A673 (cell line): ENCODE measurements around the gene CHTF8. TPM values are rescaled to one million over a fixed set of nuclear protein-coding genes. Genes with fewer than 3 reads are reported as not detected.

Experiments used
- BruUV-seq: library from RNA; stranded (reverse); fragments of 400-500 nt; replicated peaks from 2 replicates; lab custom pipeline; 2021; lab: Mats Ljungman, UMichigan
- CTCF ChIA-PET: fragments of 300-600 bp; sonication (Branson Sonifier 250); formaldehyde crosslinking; loops from one replicate; lab custom pipeline; 2022; ENCODE audit warnings: antibody characterized with exemption; lab: Charles Lee
- POLR2A ChIA-PET: fragments of 300-600 bp; sonication (Branson Sonifier 250); formaldehyde crosslinking; loops from one replicate; lab custom pipeline; 2022; ENCODE audit warnings: antibody characterized with exemption; ENCODE audit not compliant: low non-redundant PET; lab: Charles Lee
- DNase-seq: peaks from one replicate; pipeline ENCODE4 v3.0.0-alpha.2; 2015; ENCODE audit warnings: low spot score
- H3K27ac ChIP-seq: fragments of 200-600 bp; sonication (generic); 2 replicates; pipeline ENCODE4 v1.5.1; 2016; ENCODE audit warnings: mixed run types, low read depth, mild to moderate bottlenecking, mixed read lengths, antibody characterized with exemption, low read length; ENCODE audit not compliant: poor library complexity, severe bottlenecking
- H3K27me3 ChIP-seq: fragments of 200-600 bp; sonication (generic); replicated peaks from 2 replicates; pipeline ENCODE4 v1.6.1; 2017; ENCODE audit warnings: mixed run types, low read depth, mild to moderate bottlenecking, mixed read lengths, antibody characterized with exemption, low read length; ENCODE audit not compliant: insufficient read depth, poor library complexity
- H3K36me3 ChIP-seq: fragments of 200-600 bp; sonication (generic); 2 replicates; pipeline ENCODE4 v1.6.1; 2016; ENCODE audit warnings: mixed run types, mild to moderate bottlenecking, mixed read lengths, antibody characterized with exemption, low read length; ENCODE audit not compliant: insufficient read depth, poor library complexity, severe bottlenecking
- H3K4me1 ChIP-seq: fragments of 200-600 bp; sonication (generic); 2 replicates; pipeline ENCODE4 v1.6.1; 2017; ENCODE audit warnings: mixed run types, mild to moderate bottlenecking, mixed read lengths, antibody characterized with exemption, low read length; ENCODE audit not compliant: insufficient read depth, poor library complexity, severe bottlenecking
- H3K4me3 ChIP-seq: fragments of 200-600 bp; sonication (generic); 2 replicates; pipeline ENCODE4 v1.5.1; 2016; ENCODE audit warnings: low read depth, mixed run types, mild to moderate bottlenecking, mixed read lengths, low read length; ENCODE audit not compliant: poor library complexity, severe bottlenecking
- H3K9me3 ChIP-seq: fragments of 200-600 bp; sonication (generic); 2 replicates; pipeline ENCODE4 v1.6.1; 2016; ENCODE audit warnings: mixed run types, low read depth, mild to moderate bottlenecking, mixed read lengths, antibody characterized with exemption, low read length; ENCODE audit not compliant: poor library complexity, severe bottlenecking
- EZH2 ChIP-seq: fragments of 200-600 bp; sonication (generic); IDR thresholded peaks from 2 replicates; pipeline ENCODE4 v1.6.1; 2017; ENCODE audit warnings: borderline replicate concordance, low read depth, mild to moderate bottlenecking, mixed read lengths, antibody characterized with exemption, low read length; ENCODE audit not compliant: poor library complexity, severe bottlenecking
- intact Hi-C: fragments of 100-400 bp; cut with micrococcal nuclease; formaldehyde crosslinking; loops from one replicate; pipeline ENCODE4 v1.10.0; 2022; ENCODE audit not compliant: unreplicated experiment
- total RNA-seq: library from RNA; stranded (reverse); gene quantifications from 2 replicates; pipeline ENCODE4 v1.2.3, GENCODE V29; 2021
- TF ChIP-seq, protein P1 (sequence below): fragments of 300-800, 200-600 bp; sonication (generic); conservative IDR thresholded peaks from 2 replicates; pipeline ENCODE4 v1.5.1; 2017; ENCODE audit warnings: low read depth, mild to moderate bottlenecking, antibody characterized with exemption, low read length, moderate library complexity, mixed read lengths

CHTF8 gene
- total RNA-seq, 1 experiment from 2014 or later: 113 TPM

DNA sequence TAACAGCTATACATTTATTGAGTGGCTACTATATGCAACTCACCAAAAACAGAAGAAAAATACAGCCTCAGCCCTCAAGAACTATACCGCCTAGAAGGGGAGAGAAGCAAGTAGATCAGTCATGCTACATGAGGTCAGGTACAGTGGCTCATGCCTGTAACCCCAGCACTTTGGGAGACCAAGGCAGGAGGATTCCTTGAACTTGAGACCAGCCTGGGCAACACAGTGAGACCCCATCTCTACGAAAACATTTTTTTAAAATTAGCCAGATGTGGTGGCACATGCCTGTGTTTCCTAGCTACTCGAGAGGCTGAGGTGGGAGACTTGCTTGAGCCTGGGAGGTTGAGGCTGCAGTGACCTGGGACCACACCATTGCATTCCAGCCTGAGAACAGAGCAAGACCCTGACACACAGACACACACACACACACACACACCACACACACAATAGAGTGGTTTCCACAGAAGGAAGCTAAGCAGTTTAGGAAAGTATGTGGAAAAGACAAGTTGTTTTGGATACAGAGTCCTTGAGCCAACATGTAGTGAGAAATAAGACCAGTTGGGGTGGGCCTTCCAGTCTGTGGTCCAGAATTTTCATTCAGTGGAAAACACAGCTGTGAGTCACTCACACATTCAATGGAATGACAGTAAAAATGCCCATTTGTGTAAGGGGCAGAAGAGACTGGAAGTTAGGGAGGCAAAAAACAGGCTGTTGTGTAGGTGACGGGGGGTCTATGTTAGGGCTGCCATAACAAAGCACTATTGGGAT, 43.8 kb upstream of the CHTF8 start:
- no peak for TF ChIP-seq EZH2
- TF ChIP-seq, protein P1, sequence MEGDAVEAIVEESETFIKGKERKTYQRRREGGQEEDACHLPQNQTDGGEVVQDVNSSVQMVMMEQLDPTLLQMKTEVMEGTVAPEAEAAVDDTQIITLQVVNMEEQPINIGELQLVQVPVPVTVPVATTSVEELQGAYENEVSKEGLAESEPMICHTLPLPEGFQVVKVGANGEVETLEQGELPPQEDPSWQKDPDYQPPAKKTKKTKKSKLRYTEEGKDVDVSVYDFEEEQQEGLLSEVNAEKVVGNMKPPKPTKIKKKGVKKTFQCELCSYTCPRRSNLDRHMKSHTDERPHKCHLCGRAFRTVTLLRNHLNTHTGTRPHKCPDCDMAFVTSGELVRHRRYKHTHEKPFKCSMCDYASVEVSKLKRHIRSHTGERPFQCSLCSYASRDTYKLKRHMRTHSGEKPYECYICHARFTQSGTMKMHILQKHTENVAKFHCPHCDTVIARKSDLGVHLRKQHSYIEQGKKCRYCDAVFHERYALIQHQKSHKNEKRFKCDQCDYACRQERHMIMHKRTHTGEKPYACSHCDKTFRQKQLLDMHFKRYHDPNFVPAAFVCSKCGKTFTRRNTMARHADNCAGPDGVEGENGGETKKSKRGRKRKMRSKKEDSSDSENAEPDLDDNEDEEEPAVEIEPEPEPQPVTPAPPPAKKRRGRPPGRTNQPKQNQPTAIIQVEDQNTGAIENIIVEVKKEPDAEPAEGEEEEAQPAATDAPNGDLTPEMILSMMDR: no peak
- no peak overlapping the region for H3K27ac ChIP-seq
- POLR2A ChIA-PET: no interaction called here
- DNase-seq: no peak
- peaks cover 18% of the 10 kb centered on the region for H3K4me1 ChIP-seq
- H3K27me3 ChIP-seq: no peaks in the 10 kb centered on the region
- no peaks in the 10 kb centered on the region for H3K9me3 ChIP-seq
- H3K36me3 ChIP-seq: no peaks in the 10 kb centered on the region
- CTCF ChIA-PET: no interaction called here
- no peak overlapping the region for H3K4me3 ChIP-seq
- intact Hi-C loops: no loop called here
- BruUV-seq: no TSS peak

DNA sequence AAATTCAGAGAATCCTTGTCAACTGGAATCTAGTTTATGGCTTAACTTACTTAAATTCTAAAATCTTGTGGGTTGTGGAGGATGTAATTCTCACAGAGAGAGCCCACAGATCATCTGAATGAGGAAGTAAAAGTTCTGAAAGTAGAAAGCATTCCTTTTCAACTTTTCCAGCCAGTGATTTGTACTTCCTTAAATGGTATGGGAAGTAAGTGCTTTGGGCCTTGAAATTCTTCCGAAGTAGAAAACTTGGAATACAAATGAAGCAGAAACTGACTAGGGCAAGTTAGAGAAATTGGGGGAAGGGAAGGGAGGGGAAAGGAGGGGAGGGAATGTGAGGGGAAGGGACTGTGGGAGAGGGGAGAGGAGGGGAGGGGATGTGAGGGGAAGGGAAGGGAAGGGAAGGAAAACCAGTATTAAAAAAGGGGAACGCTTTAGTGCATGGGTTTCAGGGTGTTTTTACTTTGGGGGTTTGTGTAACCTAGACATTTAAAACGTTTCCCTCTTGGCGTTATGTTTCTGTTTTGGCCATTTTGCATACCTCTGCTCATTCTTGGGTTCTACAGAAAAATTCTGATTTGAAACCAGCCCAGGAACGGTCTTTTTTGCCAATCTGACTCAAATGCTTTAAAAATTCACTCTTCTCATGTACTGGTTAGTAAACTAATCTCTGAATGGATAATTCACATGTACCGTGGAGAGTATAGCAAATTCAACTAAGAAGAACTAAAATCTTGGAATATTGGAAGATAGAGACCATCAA, 39.1 kb upstream of the CHTF8 start:
- no peaks in the 10 kb centered on the region for H3K9me3 ChIP-seq
- ChIA-PET POLR2A (no interaction called here), CTCF (no interaction called here)
- H3K36me3 ChIP-seq: peaks cover 36% of the 10 kb centered on the region
- H3K27me3 ChIP-seq: no peaks in the 10 kb centered on the region
- no peak overlapping the region for H3K27ac ChIP-seq
- DNase-seq: no peak
- no peak overlapping the region for H3K4me3 ChIP-seq
- intact Hi-C loops: no loop called here
- TF ChIP-seq, protein P1: no peak
- no peak for TF ChIP-seq EZH2
- no TSS peak for BruUV-seq
- H3K4me1 ChIP-seq: no peaks in the 10 kb centered on the region

DNA sequence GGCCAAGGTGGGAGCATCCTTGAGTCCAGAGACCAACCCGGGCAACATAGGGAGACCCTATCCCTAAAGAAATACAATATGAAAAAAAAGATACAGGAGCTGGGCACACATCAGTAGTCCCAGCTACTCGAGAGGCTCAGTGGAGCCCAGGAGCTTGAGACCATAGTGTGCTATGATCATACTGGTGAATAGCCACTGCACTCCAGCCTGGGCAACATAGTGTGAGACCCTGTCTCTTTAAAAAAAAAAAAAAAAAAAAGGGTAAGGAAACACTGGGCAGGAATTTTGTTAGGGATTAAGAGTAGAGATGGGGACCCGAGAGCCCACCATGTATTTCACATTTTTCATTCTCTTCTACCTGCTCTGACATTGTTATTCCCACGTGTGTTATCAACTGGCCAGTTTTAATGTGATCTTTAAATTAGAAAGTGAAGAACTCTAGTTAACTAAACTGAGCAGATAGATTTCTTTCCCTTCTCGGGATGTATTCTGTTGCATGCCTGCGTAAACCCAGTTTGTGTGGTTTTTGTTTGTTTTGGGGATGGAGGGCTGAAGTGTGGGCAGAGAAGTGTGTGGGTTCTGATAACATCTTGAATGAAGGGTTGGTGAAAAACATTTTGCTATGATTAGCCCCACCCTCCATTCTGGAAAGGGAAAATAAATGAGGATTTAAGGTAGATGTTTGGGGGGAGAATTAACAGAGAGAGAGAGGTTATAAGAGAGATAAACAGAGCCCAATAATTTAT, 37.4 kb upstream of the CHTF8 start:
- no peak for DNase-seq
- H3K36me3 ChIP-seq: peaks cover 50% of the 10 kb centered on the region
- H3K27ac ChIP-seq: no peak overlapping the region

More for the DNA sequence above, 37.4 kb upstream of the CHTF8 start:
- BruUV-seq: no TSS peak
- POLR2A ChIA-PET: no interaction called here
- TF ChIP-seq, protein P1: no peak
- TF ChIP-seq EZH2: no peak
- Histone ChIP-seq H3K4me1 (no peaks in the 10 kb centered on the region), H3K4me3 (no peak overlapping the region), H3K9me3 (no peaks in the 10 kb centered on the region), H3K27me3 (no peaks in the 10 kb centered on the region)
- intact Hi-C loops: no loop called here
- CTCF ChIA-PET: no interaction called here
